ENCODE measurements around the gene ANKRD17. TPM values are rescaled to one million over a fixed set of nuclear protein-coding genes. Genes with fewer than 3 reads are reported as not detected.
A peak's percentile ranks its signal among the peaks of the same experiment; 100 is the strongest.

ANKRD17 gene
- total and polyA plus RNA-seq, 9 of the 15 experiments (the other 6 are each of a cell fraction or from before 2014, with no cell fraction given): 25.5 to 86.9 (median 52.2) TPM

GRCh38 chr4:73069338-73070073 lies 189.1 kb downstream of the ANKRD17 start, which contains the start of gene COX18 (continued):
- TF ChIP-seq ZNF407 (IDR thresholded peaks at IDR 0.05; ENCODE audit: low read depth) (no peak), RNF219 (CRISPR knock-in tag; IDR thresholded peaks at IDR 0.05) (no peak), RBM22 (IDR thresholded peaks at IDR 0.05; ENCODE audit: low read depth, low read length, poor library complexity, severe bottlenecking) (peak; percentile 93), GTF3C2 (IDR thresholded peaks at IDR 0.05; ENCODE audit: borderline replicate concordance, extremely low read depth, insufficient read length) (no peak), STAG1 (CRISPR knock-in tag; IDR thresholded peaks at IDR 0.05; ENCODE audit: borderline replicate concordance) (no peak), SMC3 (conservative IDR thresholded peaks at IDR 0.05; ENCODE audit: insufficient read depth, low read depth, low read length) (no peak), ZNF644 (tag; IDR thresholded peaks at IDR 0.05; ENCODE audit: low read depth) (no peak; the same call in 1 of the 2 replicates), GATAD2B (IDR thresholded peaks at IDR 0.05; ENCODE audit: borderline replicate concordance) (no peak; the same call in 1 of the 2 replicates), GMEB1 (CRISPR knock-in tag; IDR thresholded peaks at IDR 0.05) (no peak; the same call in 1 of the 2 replicates), BHLHE40 (IDR thresholded peaks at IDR 0.05; ENCODE audit: low read length) (peak; percentile 40), NONO (IDR thresholded peaks at IDR 0.05; ENCODE audit: low read depth in 2 of 2, low read length in 1 of 2) (peak; percentile 67 to 94; a peak in 3 of 4 replicates)
